ENCODE data around the gene IFNA13. TPM values are rescaled to one million over a fixed set of nuclear protein-coding genes. Genes with fewer than 3 reads are reported as not detected.

IFNA13 gene
- total RNA-seq, 8 experiments from 2014 or later: 0.23 to 0.24 TPM; not detected in 6

- H3K4me3 ChIP-seq: no peak overlapping the region
- no peak overlapping the region for H3K27ac ChIP-seq
- in situ Hi-C loops (cut with MboI; ENCODE audit: low pct_unique_long_range_greater_than_20kb in 2 of 9, low sequenced_read_pairs in 9 of 9, unreplicated experiment in 9 of 9): no loop called here
- H3K4me1 ChIP-seq (replicated peaks in 1 of 2): no peaks in the 10 kb centered on the region
- 40 to 89% (median 80%) methylated on average over 1 to 4 of the region's 4 CpGs; no CpG with 5 or more reads in 2 of the 10 experiments for WGBS, 10 experiments
- no peak for ATAC-seq (replicated peaks in 6 of 8)
Observed at GRCh38 chr9:21340735-21341134, 27.1 kb downstream of the IFNA13 start.

GRCh38 chr9:21336457-21336856, 31.4 kb downstream of the IFNA13 start:
- H3K4me3 ChIP-seq: no peak overlapping the region
- no peak overlapping the region for H3K27ac ChIP-seq
- peaks cover 14 to 26% of the 10 kb centered on the region in 2 donors for H3K4me1 ChIP-seq (replicated peaks in 1 of 2)
- no peak for ATAC-seq (replicated peaks in 6 of 8)
- in situ Hi-C loops (cut with MboI; ENCODE audit: low pct_unique_long_range_greater_than_20kb in 2 of 9, low sequenced_read_pairs in 9 of 9, unreplicated experiment in 9 of 9): no loop called here

GRCh38 chr9:21334701-21335632, 32.9 kb downstream of the IFNA13 start, which contains the start of gene KLHL9:
TSS of gene KLHL9 (minus strand) at chr9:21335404. CDS start at chr9:21334859, 545 bp downstream.
- peak; percentile 93 to 98 (median 96) for ATAC-seq (replicated peaks in 6 of 8)
- peak within 1 kb of the TSS; percentile 93 to 98 for H3K27ac ChIP-seq
- peaks cover 16 to 39% of the 10 kb centered on the region in 2 donors for H3K4me1 ChIP-seq (replicated peaks in 1 of 2)
- WGBS, 10 experiments: 0 to 3% (median 0%) methylated on average over 2 to 15 of the region's 55 CpGs; no CpG with 5 or more reads in 3 of the 10 experiments
- in situ Hi-C loops (cut with MboI; ENCODE audit: low pct_unique_long_range_greater_than_20kb in 2 of 9, low sequenced_read_pairs in 9 of 9, unreplicated experiment in 9 of 9): no loop called here
- H3K4me3 ChIP-seq: peak within 1 kb of the TSS; percentile 87 to 95 (median 93)

- H3K4me3 ChIP-seq: peak overlapping the region in 4 of 5 donors; percentile 87 to 93 (median 90)
- peaks cover 18 to 42% of the 10 kb centered on the region in 2 donors for H3K4me1 ChIP-seq (replicated peaks in 1 of 2)
- no peak for ATAC-seq (replicated peaks in 6 of 8)
- no peak overlapping the region for H3K27ac ChIP-seq
- in situ Hi-C loops (cut with MboI; ENCODE audit: low pct_unique_long_range_greater_than_20kb in 2 of 9, low sequenced_read_pairs in 9 of 9, unreplicated experiment in 9 of 9): no loop called here
- 87 to 100% (median 100%) methylated on average over 1 to 2 of the region's 2 CpGs; no CpG with 5 or more reads in 4 of the 10 experiments for WGBS, 10 experiments
Observed at GRCh38 chr9:21333226-21333625, 34.6 kb downstream of the IFNA13 start.

- no peak for ATAC-seq (replicated peaks in 6 of 8)
- H3K4me1 ChIP-seq (replicated peaks in 1 of 2): peaks cover 18 to 42% of the 10 kb centered on the region in 2 donors
- WGBS, 10 experiments: 0 to 54% (median 27%) methylated on average over 1 to 5 of the region's 5 CpGs; no CpG with 5 or more reads in 1 of the 10 experiments
- no peak overlapping the region for H3K27ac ChIP-seq
- in situ Hi-C loops (cut with MboI; ENCODE audit: low pct_unique_long_range_greater_than_20kb in 2 of 9, low sequenced_read_pairs in 9 of 9, unreplicated experiment in 9 of 9): no loop called here
- peak overlapping the region; percentile 2 to 93 (median 13) for H3K4me3 ChIP-seq
Observed at GRCh38 chr9:21331676-21332402, 36.0 kb downstream of the IFNA13 start.

GRCh38 chr9:21326526-21327139, 41.2 kb downstream of the IFNA13 start:
- WGBS, 10 experiments: 6 to 89% (median 46%) methylated on average over 1 to 2 of the region's 2 CpGs; no CpG with 5 or more reads in 1 of the 10 experiments

GRCh38 chr9:21324047-21324446, 43.8 kb downstream of the IFNA13 start:
- peak in 1 of 8 experiments; percentile 57 for ATAC-seq (replicated peaks in 6 of 8)
- in situ Hi-C loops (cut with MboI; ENCODE audit: low pct_unique_long_range_greater_than_20kb in 2 of 9, low sequenced_read_pairs in 9 of 9, unreplicated experiment in 9 of 9): loop anchor here in 8 of 9 experiments (10.0 to 25.0 kb wide), 4 partner anchors 71 to 463 kb away; partner anchors contain the start of gene IFNA8 (in 1 of the 8)

More at GRCh38 chr9:21326526-21327139, 41.2 kb downstream of the IFNA13 start:
- peaks cover 6 to 17% of the 10 kb centered on the region in 2 donors for H3K4me1 ChIP-seq (replicated peaks in 1 of 2)
- H3K27ac ChIP-seq: no peak overlapping the region
- H3K4me3 ChIP-seq: no peak overlapping the region
- ATAC-seq (replicated peaks in 6 of 8): peak; percentile 33 to 77 (median 54)
- in situ Hi-C loops (cut with MboI; ENCODE audit: low pct_unique_long_range_greater_than_20kb in 2 of 9, low sequenced_read_pairs in 9 of 9, unreplicated experiment in 9 of 9): loop anchor here in 2 of 9 experiments (10.0 kb wide), 2 partner anchors 68 to 128 kb away; no protein-coding TSS in a partner anchor

GRCh38 chr9:21322911-21323461, 44.9 kb downstream of the IFNA13 start:
- in situ Hi-C loops (cut with MboI; ENCODE audit: low pct_unique_long_range_greater_than_20kb in 2 of 9, low sequenced_read_pairs in 9 of 9, unreplicated experiment in 9 of 9): loop anchor here in 8 of 9 experiments (10.0 to 25.0 kb wide), 4 partner anchors 72 to 464 kb away; partner anchors contain the start of gene IFNA8 (in 1 of the 8)
- 56 to 100% (median 93%) methylated on average over 2 to 5 of the region's 5 CpGs; no CpG with 5 or more reads in 1 of the 10 experiments for WGBS, 10 experiments
- no peak overlapping the region for H3K27ac ChIP-seq

More at GRCh38 chr9:21324047-21324446, 43.8 kb downstream of the IFNA13 start:
- WGBS, 10 experiments: 83 to 100% (median 95%) methylated on average over 2 to 4 of the region's 4 CpGs; no CpG with 5 or more reads in 3 of the 10 experiments
- Histone ChIP-seq H3K27ac (no peak overlapping the region), H3K4me3 (no peak overlapping the region), H3K4me1 (replicated peaks in 1 of 2) (peaks cover 0 to 3% of the 10 kb centered on the region in 2 donors)

GRCh38 chr9:21320465-21320864, 47.4 kb downstream of the IFNA13 start:
- in situ Hi-C loops (cut with MboI; ENCODE audit: low pct_unique_long_range_greater_than_20kb in 2 of 9, low sequenced_read_pairs in 9 of 9, unreplicated experiment in 9 of 9): loop anchor here in 8 of 9 experiments (10.0 to 25.0 kb wide), 4 partner anchors 74 to 467 kb away; partner anchors contain the start of gene IFNA8 (in 1 of the 8)
- H3K4me1 ChIP-seq (replicated peaks in 1 of 2): peaks cover 3 to 4% of the 10 kb centered on the region in 2 donors
- ATAC-seq (replicated peaks in 6 of 8): peak in 5 of 8 experiments; percentile 31 to 63 (median 50)
- no peak overlapping the region for H3K4me3 ChIP-seq
- H3K27ac ChIP-seq: no peak overlapping the region
- 20 to 100% (median 70%) methylated on average over 1 to 2 of the region's 2 CpGs; no CpG with 5 or more reads in 2 of the 10 experiments for WGBS, 10 experiments

More at GRCh38 chr9:21322911-21323461, 44.9 kb downstream of the IFNA13 start:
- peak in 1 of 8 experiments; percentile 58 for ATAC-seq (replicated peaks in 6 of 8)
- Histone ChIP-seq H3K4me3 (no peak overlapping the region), H3K4me1 (replicated peaks in 1 of 2) (peaks cover 3 to 4% of the 10 kb centered on the region in 2 donors)

- peaks cover 3 to 4% of the 10 kb centered on the region in 2 donors for H3K4me1 ChIP-seq (replicated peaks in 1 of 2)
- in situ Hi-C loops (cut with MboI; ENCODE audit: low pct_unique_long_range_greater_than_20kb in 2 of 9, low sequenced_read_pairs in 9 of 9, unreplicated experiment in 9 of 9): loop anchor here in 7 of 9 experiments (10.0 to 25.0 kb wide), 3 partner anchors 63 to 469 kb away; partner anchors contain the start of gene IFNA8 (in 1 of the 7)
- H3K4me3 ChIP-seq: no peak overlapping the region
- WGBS, 10 experiments: 2 to 29% (median 14%) methylated on average over 3 to 7 of the region's 7 CpGs
- peak; percentile 71 to 89 (median 77) for ATAC-seq (replicated peaks in 6 of 8)
- no peak overlapping the region for H3K27ac ChIP-seq
Observed at GRCh38 chr9:21317956-21318923, 49.6 kb downstream of the IFNA13 start.

Measured in motor neuron (in vitro differentiated cells).